ENCODE data around the gene SLCO2A1. TPM values are rescaled to one million over a fixed set of nuclear protein-coding genes. Genes with fewer than 3 reads are reported as not detected.

SLCO2A1 gene
- total and polyA plus RNA-seq, 2 donors from 2014 or later = 27.2 to 169 TPM

GRCh38 chr3:133905376-133905775 lies 124.3 kb downstream of the SLCO2A1 start:
- H3K27me3 ChIP-seq (ENCODE audit: control insufficient read depth, insufficient read depth, low read length) = no peaks in the 10 kb centered on the region
- no peak overlapping the region for H3K27ac ChIP-seq (ENCODE audit: low read depth in 2 of 2, low read length in 2 of 2)
- intact Hi-C loops (cut with DNase I) = no loop called here
- no peaks in the 10 kb centered on the region for H3K36me3 ChIP-seq (ENCODE audit: control insufficient read depth in 2 of 3, insufficient read depth in 3 of 3, low read length in 3 of 3)
- H3K9ac ChIP-seq (ENCODE audit: low read length in 3 of 3) = no peak overlapping the region
- H3K9me3 ChIP-seq (ENCODE audit: control insufficient read depth in 2 of 3, insufficient read depth in 1 of 3, low read length in 3 of 3) = no peaks in the 10 kb centered on the region
- no peaks in the 10 kb centered on the region for H3K4me1 ChIP-seq (ENCODE audit: control insufficient read depth in 2 of 3, insufficient read depth in 2 of 3, low read depth in 1 of 3, low read length in 3 of 3)
- no peak overlapping the region for H3K4me3 ChIP-seq (ENCODE audit: low read length in 3 of 3)
- DNase-seq (no peak), FAIRE-seq (no peak)
- TF ChIP-seq CTCF (IDR thresholded peaks at IDR 0.05; ENCODE audit: borderline replicate concordance, extremely low read depth, insufficient read depth) = no peak

GRCh38 chr3:133901847-133902246 lies 127.9 kb downstream of the SLCO2A1 start:
- intact Hi-C loops (cut with DNase I) = no loop called here
- Histone ChIP-seq H3K4me3 (ENCODE audit: low read length in 3 of 3) (no peak overlapping the region), H3K4me1 (ENCODE audit: control insufficient read depth in 2 of 3, insufficient read depth in 2 of 3, low read depth in 1 of 3, low read length in 3 of 3) (no peaks in the 10 kb centered on the region), H3K27me3 (ENCODE audit: control insufficient read depth, insufficient read depth, low read length) (no peaks in the 10 kb centered on the region), H3K9me3 (ENCODE audit: control insufficient read depth in 2 of 3, insufficient read depth in 1 of 3, low read length in 3 of 3) (no peaks in the 10 kb centered on the region), H3K27ac (ENCODE audit: low read depth in 2 of 2, low read length in 2 of 2) (no peak overlapping the region), H3K36me3 (ENCODE audit: control insufficient read depth in 2 of 3, insufficient read depth in 3 of 3, low read length in 3 of 3) (no peaks in the 10 kb centered on the region), H3K9ac (ENCODE audit: low read length in 3 of 3) (no peak overlapping the region)
- no peak for TF ChIP-seq CTCF (IDR thresholded peaks at IDR 0.05; ENCODE audit: borderline replicate concordance, extremely low read depth, insufficient read depth)
- DNase-seq (no peak), FAIRE-seq (no peak)

- no peak overlapping the region for H3K9ac ChIP-seq (ENCODE audit: low read length in 3 of 3)
- no peak for TF ChIP-seq CTCF (IDR thresholded peaks at IDR 0.05; ENCODE audit: borderline replicate concordance, extremely low read depth, insufficient read depth)
Measured at GRCh38 chr3:133901083-133901482, 128.6 kb downstream of the SLCO2A1 start.

GRCh38 chr3:133899311-133899710 lies 130.4 kb downstream of the SLCO2A1 start:
- no peaks in the 10 kb centered on the region for H3K9me3 ChIP-seq (ENCODE audit: control insufficient read depth in 2 of 3, insufficient read depth in 1 of 3, low read length in 3 of 3)
- FAIRE-seq = no peak
- no peaks in the 10 kb centered on the region for H3K27me3 ChIP-seq (ENCODE audit: control insufficient read depth, insufficient read depth, low read length)
- H3K9ac ChIP-seq (ENCODE audit: low read length in 3 of 3) = no peak overlapping the region
- TF ChIP-seq CTCF (IDR thresholded peaks at IDR 0.05; ENCODE audit: borderline replicate concordance, extremely low read depth, insufficient read depth) = no peak
- no peak overlapping the region for H3K4me3 ChIP-seq (ENCODE audit: low read length in 3 of 3)
- no peaks in the 10 kb centered on the region for H3K36me3 ChIP-seq (ENCODE audit: control insufficient read depth in 2 of 3, insufficient read depth in 3 of 3, low read length in 3 of 3)
- no peak for DNase-seq
- no peak overlapping the region for H3K27ac ChIP-seq (ENCODE audit: low read depth in 2 of 2, low read length in 2 of 2)
- H3K4me1 ChIP-seq (ENCODE audit: control insufficient read depth in 2 of 3, insufficient read depth in 2 of 3, low read depth in 1 of 3, low read length in 3 of 3) = peaks cover 0 to 9% (median 0%) of the 10 kb centered on the region in 3 donors
- intact Hi-C loops (cut with DNase I) = no loop called here

More at GRCh38 chr3:133901083-133901482, 128.6 kb downstream of the SLCO2A1 start:
- peaks cover 0 to 3% (median 0%) of the 10 kb centered on the region in 3 donors for H3K4me1 ChIP-seq (ENCODE audit: control insufficient read depth in 2 of 3, insufficient read depth in 2 of 3, low read depth in 1 of 3, low read length in 3 of 3)
- H3K9me3 ChIP-seq (ENCODE audit: control insufficient read depth in 2 of 3, insufficient read depth in 1 of 3, low read length in 3 of 3) = no peaks in the 10 kb centered on the region
- intact Hi-C loops (cut with DNase I) = no loop called here
- no peak overlapping the region for H3K4me3 ChIP-seq (ENCODE audit: low read length in 3 of 3)
- H3K36me3 ChIP-seq (ENCODE audit: control insufficient read depth in 2 of 3, insufficient read depth in 3 of 3, low read length in 3 of 3) = no peaks in the 10 kb centered on the region
- no peaks in the 10 kb centered on the region for H3K27me3 ChIP-seq (ENCODE audit: control insufficient read depth, insufficient read depth, low read length)
- FAIRE-seq = no peak
- H3K27ac ChIP-seq (ENCODE audit: low read depth in 2 of 2, low read length in 2 of 2) = no peak overlapping the region
- no peak for DNase-seq
